GM21360 (cell line): ENCODE data around the gene MUC5AC.
"Not testable (repeated sequence)": the region's sequence is repeated elsewhere in the genome, so short reads cannot be mapped to it uniquely, and the experiment has no call there.

ENCODE experiments used
- ATAC-seq: cut with Tn5 transposase; IDR thresholded peaks from one replicate; pipeline ENCODE4 v1.9.1; 2021; ENCODE audit warnings: mild to moderate bottlenecking, moderate library complexity; ENCODE audit not compliant: unreplicated experiment

MUC5AC gene

DNA sequence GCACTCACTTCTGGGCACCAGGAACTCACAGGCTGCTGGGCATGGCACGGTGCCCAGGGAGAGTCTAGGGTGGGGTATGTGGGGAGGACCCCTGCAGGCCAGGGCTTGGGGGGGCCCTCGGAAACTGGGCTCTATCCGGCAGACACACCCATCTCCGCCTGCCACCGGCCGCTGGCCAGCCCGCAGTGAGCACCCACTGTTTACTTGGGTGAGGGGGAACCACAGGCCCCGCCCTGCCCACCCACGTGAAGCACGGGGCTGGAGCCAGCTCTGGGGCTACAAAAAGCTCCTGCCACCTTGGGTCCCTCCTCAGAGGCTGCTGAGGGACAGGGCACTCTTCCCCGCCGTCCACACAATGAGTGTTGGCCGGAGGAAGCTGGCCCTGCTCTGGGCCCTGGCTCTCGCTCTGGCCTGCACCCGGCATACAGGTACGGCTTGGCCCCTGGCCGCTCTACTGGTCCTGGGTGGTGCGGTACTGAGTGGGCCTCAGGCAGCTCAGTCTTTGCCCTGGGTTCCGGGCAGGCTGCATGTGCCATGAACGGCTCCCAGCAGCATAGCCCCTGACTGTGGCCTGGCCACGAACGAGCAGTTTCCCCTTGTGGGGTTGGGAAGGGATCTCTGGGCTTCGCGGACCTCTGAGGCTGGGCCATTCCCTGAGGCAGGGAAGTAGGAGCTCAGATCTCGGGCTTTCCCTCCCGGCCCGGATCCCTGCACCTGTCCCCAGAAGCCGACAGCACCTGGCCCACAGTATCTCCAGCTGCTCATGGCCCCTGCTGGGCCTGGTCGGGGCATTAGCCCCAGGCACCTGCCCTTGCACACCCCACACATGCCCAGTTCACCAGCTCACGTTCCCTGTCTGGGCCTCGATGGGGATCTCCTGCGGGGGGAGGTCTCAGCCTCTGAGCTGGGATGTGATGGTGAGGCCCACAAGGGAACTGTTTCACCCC lies at the start of gene MUC5AC:
Gene MUC5AC (plus strand): TSS at position 309 of the 947 bp plus-strand sequence. CDS start 47 bp downstream, at position 356.
- ATAC-seq: no peak

GRCh38 chr11:1108246-1108900 lies 49.4 kb upstream of the MUC5AC start:
- no peak for ATAC-seq

- no peak for ATAC-seq
Observed at GRCh38 chr11:1109101-1109917, 48.4 kb upstream of the MUC5AC start.

DNA sequence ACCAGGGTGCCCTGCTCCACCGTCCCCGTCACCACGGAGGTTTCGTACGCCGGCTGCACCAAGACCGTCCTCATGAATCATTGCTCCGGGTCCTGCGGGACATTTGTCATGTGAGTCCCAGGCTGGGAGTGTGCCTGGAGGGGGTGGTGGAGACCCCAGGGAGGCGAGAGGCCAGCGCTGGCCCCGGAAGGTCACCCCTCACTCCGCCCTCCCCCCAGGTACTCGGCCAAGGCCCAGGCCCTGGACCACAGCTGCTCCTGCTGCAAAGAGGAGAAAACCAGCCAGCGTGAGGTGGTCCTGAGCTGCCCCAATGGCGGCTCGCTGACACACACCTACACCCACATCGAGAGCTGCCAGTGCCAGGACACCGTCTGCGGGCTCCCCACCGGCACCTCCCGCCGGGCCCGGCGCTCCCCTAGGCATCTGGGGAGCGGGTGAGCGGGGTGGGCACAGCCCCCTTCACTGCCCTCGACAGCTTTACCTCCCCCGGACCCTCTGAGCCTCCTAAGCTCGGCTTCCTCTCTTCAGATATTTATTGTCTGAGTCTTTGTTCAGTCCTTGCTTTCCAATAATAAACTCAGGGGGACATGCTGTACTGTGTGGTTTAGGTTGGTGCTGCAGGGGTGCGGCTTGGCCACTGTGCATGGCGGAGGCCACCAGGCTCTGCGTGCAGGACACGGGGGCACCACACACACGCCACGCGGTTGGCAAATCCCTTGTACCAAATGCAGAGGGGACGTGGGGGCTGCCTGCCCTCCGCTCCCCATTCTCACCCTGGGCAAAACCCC lies 47.6 kb upstream of the MUC5AC start:
- ATAC-seq: no peak

DNA sequence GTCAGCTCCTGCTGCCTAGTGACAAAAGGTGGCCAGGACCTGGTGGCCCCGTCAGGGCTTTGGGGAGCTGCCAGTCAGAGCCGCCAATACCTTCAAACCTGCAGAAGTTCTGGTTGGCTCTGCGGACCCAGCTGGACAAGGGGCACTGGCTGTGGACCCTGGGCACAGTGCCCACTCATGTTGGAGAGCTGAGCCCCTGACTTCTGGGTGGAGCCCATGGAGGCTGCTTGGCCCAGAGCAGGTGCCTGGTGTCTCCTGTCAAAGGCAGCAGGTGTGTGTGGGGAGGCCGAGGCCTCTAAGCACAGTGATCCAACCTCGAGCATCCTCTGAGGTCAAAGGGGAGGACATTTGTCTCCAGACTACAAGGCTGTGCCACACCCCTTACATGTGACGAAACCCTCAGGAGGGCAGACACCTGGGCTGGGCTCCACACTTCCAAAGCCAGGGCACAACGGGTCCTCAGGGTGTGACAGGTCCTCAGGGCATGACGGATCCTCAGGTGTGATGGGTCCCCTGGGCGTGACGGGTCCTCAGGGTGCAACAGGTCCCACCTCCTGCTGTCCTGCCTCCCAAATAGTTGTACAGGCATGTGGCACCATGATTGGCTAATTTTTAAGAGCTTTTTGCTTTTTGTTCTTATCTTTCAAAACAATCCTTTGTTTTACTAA lies 46.1 kb upstream of the MUC5AC start:
- no peak for ATAC-seq

DNA sequence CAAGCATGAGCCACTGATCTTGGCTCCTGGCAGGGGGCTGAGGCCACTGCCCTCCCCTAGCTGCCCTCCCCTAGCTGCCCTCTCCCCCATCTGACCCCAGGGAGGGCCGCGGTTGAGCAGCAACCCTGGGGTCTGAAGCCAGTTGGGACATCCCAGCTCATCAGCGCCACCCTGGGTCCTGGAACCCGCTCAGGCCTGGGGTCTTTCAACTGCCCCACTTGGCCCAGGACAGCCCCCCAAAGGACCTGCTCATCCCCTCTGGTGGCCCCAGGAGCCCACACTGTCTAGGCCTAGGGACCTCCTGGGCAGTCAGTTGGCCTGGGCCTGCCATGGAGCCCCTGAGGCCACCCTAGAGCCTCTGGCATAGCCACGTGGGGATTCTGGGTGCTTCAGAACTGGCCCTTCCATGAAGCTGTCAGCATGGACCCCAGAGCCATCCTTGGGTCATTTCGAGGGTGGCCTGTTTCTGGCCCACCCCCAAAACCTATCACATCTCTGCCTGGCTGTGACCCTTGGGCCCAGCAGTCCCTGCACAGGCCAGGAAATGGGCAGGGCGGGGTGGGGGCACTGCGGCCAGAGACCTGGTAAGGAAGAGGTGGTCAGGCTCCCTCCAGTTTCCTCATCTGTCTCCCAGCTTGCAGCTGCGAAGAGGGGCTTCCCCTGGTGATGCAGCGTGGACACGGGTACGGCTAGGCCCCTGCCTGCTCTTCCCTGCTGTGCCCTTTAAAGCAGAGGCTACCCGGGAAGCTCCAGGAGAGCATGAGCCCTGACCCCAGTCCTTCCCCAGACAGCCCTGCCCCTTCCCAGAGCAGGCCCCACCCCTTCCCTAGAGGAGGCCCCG lies 45.2 kb upstream of the MUC5AC start:
- no peak for ATAC-seq

DNA sequence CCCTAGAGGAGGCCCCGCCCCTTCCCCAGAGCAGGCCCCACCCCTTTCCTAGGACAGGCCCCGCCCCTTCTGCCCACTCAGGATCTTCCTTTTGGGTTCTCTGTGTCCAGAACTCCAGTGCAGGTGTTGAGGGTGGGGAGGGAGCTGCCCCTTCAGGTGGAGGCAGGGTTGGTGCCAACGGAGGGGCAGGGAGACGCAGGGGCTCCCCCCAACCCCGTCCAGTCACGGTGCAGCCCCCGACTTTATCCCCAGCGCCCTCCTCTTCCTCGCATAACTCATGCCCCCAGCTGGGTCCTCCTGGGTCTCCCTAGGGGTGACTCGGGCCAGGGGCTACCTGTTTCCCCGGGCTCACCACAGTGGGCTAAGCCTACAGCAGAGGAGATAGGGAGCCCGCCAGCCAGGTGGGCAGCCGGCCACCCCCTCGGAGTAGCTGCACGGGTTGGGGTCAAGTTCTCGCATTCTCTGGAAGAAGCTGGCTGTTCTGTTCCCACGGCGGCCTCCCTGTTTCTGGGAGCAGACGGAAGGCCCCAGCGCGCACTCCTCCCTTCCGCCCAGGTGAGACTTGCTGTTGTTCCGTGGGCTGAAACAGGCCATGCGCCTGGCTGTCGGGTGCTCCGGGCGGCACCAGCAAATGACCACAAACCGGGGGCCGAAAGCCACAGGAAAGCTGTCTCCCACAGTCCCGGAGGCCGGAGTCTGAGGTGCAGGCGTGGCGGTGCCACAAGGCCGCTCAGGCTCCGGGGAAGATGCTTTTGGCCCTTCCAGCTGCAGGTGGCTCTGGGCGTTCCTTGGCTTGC lies 44.1 kb upstream of the MUC5AC start:
- no peak for ATAC-seq

- ATAC-seq: not testable (repeated sequence)
Observed at GRCh38 chr11:1115292-1115691, 42.5 kb upstream of the MUC5AC start.

- ATAC-seq: no peak
Observed at GRCh38 chr11:1116104-1116503, 41.6 kb upstream of the MUC5AC start.

DNA sequence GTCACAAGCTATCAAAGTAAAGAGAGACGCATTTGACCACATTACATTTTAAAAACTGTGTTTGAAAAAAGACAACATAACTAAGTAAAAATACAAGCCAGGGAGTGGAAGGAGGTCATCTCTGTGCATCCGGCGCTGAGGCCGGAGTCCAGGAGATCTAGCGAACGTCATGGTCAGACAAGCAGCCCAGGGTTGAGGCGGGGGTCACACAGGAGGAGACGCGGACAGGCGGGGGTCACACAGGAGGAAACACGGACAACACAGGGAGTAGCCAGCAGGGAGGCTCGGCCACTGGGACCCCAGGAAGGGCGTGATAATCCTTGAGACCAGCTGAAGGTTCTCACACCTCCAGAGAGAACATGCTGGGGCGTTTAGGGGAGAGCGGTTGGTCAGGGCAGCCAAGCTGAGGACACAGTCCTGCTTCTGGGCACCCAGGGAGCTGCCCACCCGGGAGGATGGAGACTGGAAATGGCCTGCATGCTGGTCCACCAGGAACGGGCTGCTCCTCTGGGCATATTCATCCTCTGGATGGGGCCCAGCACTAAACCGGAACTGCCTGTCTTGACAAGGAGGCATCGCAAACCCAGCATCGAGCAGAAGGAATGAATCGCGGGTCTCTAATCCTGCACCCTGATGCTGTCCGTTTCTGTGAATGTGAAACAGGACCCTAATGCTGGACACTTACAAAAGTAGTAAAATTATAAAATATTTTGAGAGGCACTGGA lies 40.9 kb upstream of the MUC5AC start:
- no peak for ATAC-seq

- ATAC-seq: no peak
Observed at GRCh38 chr11:1117992-1118391, 39.8 kb upstream of the MUC5AC start.

DNA sequence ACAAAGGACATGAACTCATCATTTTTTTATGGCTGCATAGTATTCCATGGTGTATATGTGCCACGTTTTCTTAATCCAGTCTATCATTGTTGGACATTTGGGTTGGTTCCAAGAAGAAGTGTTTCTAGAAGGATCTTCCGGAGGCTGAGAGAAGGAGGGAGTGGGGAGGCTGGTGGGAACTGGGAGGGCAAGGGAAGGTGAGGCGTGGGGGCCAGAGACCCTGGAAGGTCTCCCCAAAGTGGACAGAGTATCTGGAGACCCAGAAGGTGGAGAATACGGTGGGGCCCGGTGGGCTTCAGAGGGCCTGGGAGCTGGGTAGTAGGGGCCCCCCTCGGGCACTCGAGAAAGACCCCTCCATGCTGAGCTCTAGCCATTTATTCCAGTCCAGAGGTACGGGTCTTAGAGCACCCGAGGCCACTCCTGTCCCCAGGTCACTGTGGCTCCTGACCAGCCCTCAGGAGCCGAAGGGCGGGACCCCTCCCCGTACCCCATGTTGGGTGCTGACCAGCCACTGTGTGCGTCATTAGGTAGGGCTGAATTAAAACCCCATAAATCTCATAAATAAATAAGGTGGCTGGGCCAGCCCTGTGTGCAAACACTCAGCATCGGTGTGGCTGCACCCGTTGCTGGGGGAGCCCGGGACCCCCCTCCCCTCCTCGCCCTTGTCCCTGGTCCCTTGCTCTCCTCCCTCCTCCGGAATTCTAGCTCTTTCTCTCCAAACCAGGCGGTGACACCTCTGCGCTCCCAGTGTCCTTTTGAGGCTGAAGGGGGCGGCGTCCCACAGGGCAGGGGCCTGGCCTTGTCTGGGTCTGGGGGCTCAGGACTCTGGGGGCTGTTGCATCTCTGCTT lies 38.8 kb upstream of the MUC5AC start:
- no peak for ATAC-seq

- ATAC-seq: no peak
Observed at GRCh38 chr11:1119604-1120146, 38.1 kb upstream of the MUC5AC start.

DNA sequence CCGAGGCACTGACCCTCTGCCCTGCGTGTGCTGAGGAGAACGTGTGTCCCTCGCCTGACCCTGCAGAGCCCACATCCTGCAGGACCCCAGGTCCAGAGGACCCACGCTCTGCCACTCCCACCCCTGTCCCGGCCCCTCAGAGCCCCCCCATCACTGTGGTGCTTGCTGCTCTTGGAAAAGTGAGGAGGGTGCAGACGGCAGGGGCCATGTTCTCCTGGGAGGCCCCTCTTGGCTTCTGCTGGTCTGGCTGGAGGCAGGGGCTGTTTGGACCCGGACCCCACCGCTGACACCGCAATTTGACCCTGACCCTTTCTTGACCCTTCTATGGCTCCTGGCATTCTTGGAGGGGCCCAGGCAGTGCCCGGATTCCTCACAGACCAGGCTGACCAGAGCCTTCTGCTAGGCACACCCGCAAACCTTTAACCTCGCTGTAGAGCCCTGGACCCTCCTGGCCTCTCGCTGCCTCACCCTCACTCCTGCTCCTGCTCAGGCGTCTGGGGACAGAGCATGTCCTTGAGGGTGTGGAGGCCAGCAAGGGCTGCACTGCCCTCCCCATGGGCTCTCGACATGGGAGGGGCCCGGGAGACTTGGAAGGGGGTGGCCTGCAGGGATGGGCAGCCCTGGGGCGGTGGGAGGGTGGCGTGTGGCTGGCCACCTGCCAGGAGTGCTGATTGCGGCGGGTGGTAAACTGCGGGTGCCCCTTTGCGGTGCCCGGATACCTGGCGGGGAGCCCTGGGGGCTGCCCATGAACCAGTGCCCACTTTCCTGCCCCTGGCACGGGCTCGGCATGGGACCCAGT lies 37.0 kb upstream of the MUC5AC start:
- ATAC-seq: no peak

DNA sequence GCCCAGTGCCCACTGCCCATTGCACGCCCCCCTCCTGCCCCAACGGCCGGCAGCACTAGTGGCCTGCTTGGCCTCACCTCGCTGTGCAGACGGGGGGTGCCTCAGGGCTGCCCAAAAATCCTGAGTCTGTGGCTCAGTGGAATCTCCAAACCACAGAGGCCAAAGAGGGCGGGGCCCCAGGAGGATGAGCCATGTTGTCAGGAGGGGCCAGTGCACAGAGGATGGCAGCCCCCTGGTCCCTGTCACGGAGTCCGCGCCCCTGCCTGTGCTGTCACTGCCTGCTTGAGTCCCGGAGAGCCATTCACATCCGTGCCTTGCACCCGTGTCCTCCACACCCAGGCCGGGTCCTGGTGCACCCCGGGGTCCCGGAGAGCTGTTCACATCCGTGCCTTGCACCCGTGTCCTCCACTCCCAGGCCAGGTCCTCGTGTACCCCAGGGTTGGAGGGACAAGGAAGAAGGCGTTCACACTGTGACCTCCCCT lies 36.4 kb upstream of the MUC5AC start:
- ATAC-seq: no peak
